ENCODE data around the gene SZRD1.

- TF ChIP-seq CTCF (conservative IDR thresholded peaks at IDR 0.05) (no peak), EZH2 (IDR thresholded peaks at IDR 0.05; ENCODE audit: low read depth) (no peak)
Measured at GRCh38 chr1:16396591-16396990, 29.5 kb downstream of the SZRD1 start.
